ENCODE measurements around the gene TBCD. TPM values are rescaled to one million over a fixed set of nuclear protein-coding genes. Genes with fewer than 3 reads are reported as not detected.

The TBCD gene
- total RNA-seq, 1 experiment from 2014 or later = 29.6 TPM

DNA sequence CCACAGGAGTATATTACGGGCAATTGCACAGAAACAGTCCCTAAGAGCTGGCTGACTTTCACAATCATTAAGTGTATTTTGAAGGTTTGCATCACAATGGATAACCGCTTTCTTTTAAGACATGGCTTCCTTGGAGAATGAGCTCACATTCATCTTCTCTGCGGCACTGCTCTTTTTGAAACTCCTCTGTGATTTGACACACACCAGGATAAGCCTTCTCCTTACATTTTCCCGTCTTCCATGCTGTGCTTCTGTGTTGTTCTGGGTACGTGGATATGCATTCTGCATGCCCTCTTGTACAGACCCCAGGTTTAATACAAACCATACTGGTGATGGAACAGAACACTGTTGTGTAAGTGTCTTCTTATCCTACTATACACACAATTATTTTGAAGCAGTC lies 238.0 kb downstream of the TBCD start:
- ATAC-seq (no peak), DNase-seq (no peak)
- intact Hi-C loops (cut with micrococcal nuclease) = no loop called here
- POLR2A ChIA-PET (ENCODE audit: unreplicated experiment) = no interaction called here
- Histone ChIP-seq H3K4me2 (ENCODE audit: low read length) (no peak overlapping the region), H3K9me2 (replicated peaks; ENCODE audit: low read length) (no peaks in the 10 kb centered on the region), H3K79me2 (ENCODE audit: low read length) (no peaks in the 10 kb centered on the region), H3K4me1 (ENCODE audit: insufficient read depth, low read length) (no peaks in the 10 kb centered on the region), H3K4me3 (ENCODE audit: low read length) (no peak overlapping the region), H4K20me1 (ENCODE audit: low read length) (no peaks in the 10 kb centered on the region), H3K9me3 (ENCODE audit: low read length) (0 out of 2 replicates have a peak, but pooled peaks cover 9% of the 10 kb centered on the region), H3K27me3 (ENCODE audit: low read length) (no peaks in the 10 kb centered on the region), H2AFZ (ENCODE audit: low read length) (no peak overlapping the region), H3K36me3 (ENCODE audit: low read depth, low read length) (no peaks in the 10 kb centered on the region), H3F3A (ENCODE audit: low read length, unreplicated experiment) (no peaks in the 10 kb centered on the region), H3K9ac (ENCODE audit: low read length) (no peak overlapping the region), H3K27ac (ENCODE audit: low read length) (no peak overlapping the region)
- BruUV-seq (replicated peaks) = no TSS peak
- TF ChIP-seq EZH2phosphoT487 (IDR thresholded peaks at IDR 0.05; ENCODE audit: borderline replicate concordance, low read length) (no peak), EZH2 (IDR thresholded peaks at IDR 0.05; ENCODE audit: low read length, unreplicated experiment) (no peak)
- TF ChIP-seq, protein P1, sequence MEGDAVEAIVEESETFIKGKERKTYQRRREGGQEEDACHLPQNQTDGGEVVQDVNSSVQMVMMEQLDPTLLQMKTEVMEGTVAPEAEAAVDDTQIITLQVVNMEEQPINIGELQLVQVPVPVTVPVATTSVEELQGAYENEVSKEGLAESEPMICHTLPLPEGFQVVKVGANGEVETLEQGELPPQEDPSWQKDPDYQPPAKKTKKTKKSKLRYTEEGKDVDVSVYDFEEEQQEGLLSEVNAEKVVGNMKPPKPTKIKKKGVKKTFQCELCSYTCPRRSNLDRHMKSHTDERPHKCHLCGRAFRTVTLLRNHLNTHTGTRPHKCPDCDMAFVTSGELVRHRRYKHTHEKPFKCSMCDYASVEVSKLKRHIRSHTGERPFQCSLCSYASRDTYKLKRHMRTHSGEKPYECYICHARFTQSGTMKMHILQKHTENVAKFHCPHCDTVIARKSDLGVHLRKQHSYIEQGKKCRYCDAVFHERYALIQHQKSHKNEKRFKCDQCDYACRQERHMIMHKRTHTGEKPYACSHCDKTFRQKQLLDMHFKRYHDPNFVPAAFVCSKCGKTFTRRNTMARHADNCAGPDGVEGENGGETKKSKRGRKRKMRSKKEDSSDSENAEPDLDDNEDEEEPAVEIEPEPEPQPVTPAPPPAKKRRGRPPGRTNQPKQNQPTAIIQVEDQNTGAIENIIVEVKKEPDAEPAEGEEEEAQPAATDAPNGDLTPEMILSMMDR (conservative IDR thresholded peaks at IDR 0.05; ENCODE audit: low read depth, low read length) = no peak
- CTCF ChIA-PET = interaction anchor here (0.7 kb wide), 1 partner anchor 8 kb away, joined by 4 read pairs; no protein-coding TSS in a partner anchor

DNA sequence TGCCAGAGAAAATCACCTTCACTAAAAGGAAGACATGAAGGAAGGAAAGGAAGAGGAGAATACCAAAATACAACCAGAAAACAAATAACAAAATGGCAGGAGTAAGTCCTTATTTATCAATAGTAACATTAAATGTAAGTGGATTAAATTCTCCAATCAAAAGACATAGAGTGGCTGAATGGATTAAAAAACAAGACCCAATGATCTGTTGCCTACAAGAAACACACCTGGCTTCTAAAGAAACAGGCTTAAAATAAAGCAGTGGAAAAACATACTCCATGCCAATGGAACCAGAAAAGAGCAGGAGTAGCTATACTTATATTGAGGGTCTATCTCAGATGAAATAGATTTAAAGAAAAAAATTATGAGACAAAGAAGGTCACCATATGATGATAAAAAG lies 241.1 kb downstream of the TBCD start:
- intact Hi-C loops (cut with micrococcal nuclease) = no loop called here
- no peaks in the 10 kb centered on the region for H3K4me1 ChIP-seq (ENCODE audit: insufficient read depth, low read length)
- TF ChIP-seq, protein P1 (conservative IDR thresholded peaks at IDR 0.05; ENCODE audit: low read depth, low read length) = no peak
- TF ChIP-seq EZH2 (IDR thresholded peaks at IDR 0.05; ENCODE audit: low read length, unreplicated experiment) = no peak
- no peak for TF ChIP-seq EZH2phosphoT487 (IDR thresholded peaks at IDR 0.05; ENCODE audit: borderline replicate concordance, low read length)
- POLR2A ChIA-PET (ENCODE audit: unreplicated experiment) = no interaction called here
- no peaks in the 10 kb centered on the region for H3K27me3 ChIP-seq (ENCODE audit: low read length)
- H3K4me2 ChIP-seq (ENCODE audit: low read length) = no peak overlapping the region
- H3K79me2 ChIP-seq (ENCODE audit: low read length) = no peaks in the 10 kb centered on the region
- CTCF ChIA-PET = no interaction called here
- BruUV-seq (replicated peaks) = no TSS peak
- no peak overlapping the region for H2AFZ ChIP-seq (ENCODE audit: low read length)
- no peaks in the 10 kb centered on the region for H4K20me1 ChIP-seq (ENCODE audit: low read length)
- ATAC-seq (no peak), DNase-seq (no peak)
- no peaks in the 10 kb centered on the region for H3F3A ChIP-seq (ENCODE audit: low read length, unreplicated experiment)
- H3K9ac ChIP-seq (ENCODE audit: low read length) = no peak overlapping the region
- H3K36me3 ChIP-seq (ENCODE audit: low read depth, low read length) = no peaks in the 10 kb centered on the region
- 0 out of 2 replicates have a peak, but pooled peaks cover 9% of the 10 kb centered on the region for H3K9me3 ChIP-seq (ENCODE audit: low read length)
- no peak overlapping the region for H3K27ac ChIP-seq (ENCODE audit: low read length)
- no peak overlapping the region for H3K4me3 ChIP-seq (ENCODE audit: low read length)
- no peaks in the 10 kb centered on the region for H3K9me2 ChIP-seq (replicated peaks; ENCODE audit: low read length)

Other genes with a start within 250 kb of the TBCD start
- gene FOXK2, start 232.3 kb upstream of the TBCD start, total RNA-seq (2014; rRNA removed) = 60.5 and 71.0 TPM in 2 replicates
- gene WDR45B, start 103.6 kb upstream of the TBCD start, total RNA-seq (2014; rRNA removed) = 101 and 110 TPM in 2 replicates
- gene RAB40B, start 53.4 kb upstream of the TBCD start, total RNA-seq (2014; rRNA removed) = 16.5 and 22.4 TPM in 2 replicates
- 32.9 and 37.4 TPM in 2 replicates for gene FN3KRP, start 35.4 kb upstream of the TBCD start, total RNA-seq (2014; rRNA removed)
- 8.4 and 14.7 TPM in 2 replicates for gene FN3K, start 16.4 kb upstream of the TBCD start, total RNA-seq (2014; rRNA removed)
- not detected in 2 replicates for gene ZNF750, start 88.0 kb downstream of the TBCD start, total RNA-seq (2014; rRNA removed)